Rectal smooth muscle tissue (tissue), 1 donor: ENCODE measurements around the gene ZNF79.
"Not testable (repeated sequence)": the region's sequence is repeated elsewhere in the genome, so short reads cannot be mapped to it uniquely, and the experiment has no call there.

Experiments used
- H3K27ac ChIP-seq: one replicate; pipeline ENCODE4 v1.7.0; 2013; ENCODE audit warnings: low read depth, low read length, inconsistent platforms
- H3K27me3 ChIP-seq: one replicate; pipeline ENCODE4 v1.7.0; 2013; ENCODE audit warnings: low read length; ENCODE audit not compliant: control insufficient read depth, insufficient read depth
- H3K36me3 ChIP-seq: one replicate; pipeline ENCODE4 v1.7.0; 2013; ENCODE audit warnings: low read length; ENCODE audit not compliant: control insufficient read depth, insufficient read depth
- H3K4me1 ChIP-seq: one replicate; pipeline ENCODE4 v1.7.0; 2013; ENCODE audit warnings: low read length; ENCODE audit not compliant: control insufficient read depth, insufficient read depth
- H3K4me3 ChIP-seq: one replicate; pipeline ENCODE4 v1.7.0; 2013; ENCODE audit warnings: low read length
- H3K9ac ChIP-seq: one replicate; pipeline ENCODE4 v1.7.0; 2013; ENCODE audit warnings: low read length

ZNF79 gene

GRCh38 chr9:127455324-127455992, 31.3 kb downstream of the ZNF79 start:
- no peak overlapping the region for H3K9ac ChIP-seq
- no peak overlapping the region for H3K27ac ChIP-seq
- H3K36me3 ChIP-seq = peaks cover 15% of the 10 kb centered on the region

GRCh38 chr9:127457191-127457878, 33.2 kb downstream of the ZNF79 start:
- peaks cover under 1% of the 10 kb centered on the region for H3K4me1 ChIP-seq
- H3K27me3 ChIP-seq = no peaks in the 10 kb centered on the region
- no peak overlapping the region for H3K9ac ChIP-seq
- peaks cover 29% of the 10 kb centered on the region for H3K36me3 ChIP-seq
- no peak overlapping the region for H3K4me3 ChIP-seq
- no peak overlapping the region for H3K27ac ChIP-seq

More at GRCh38 chr9:127455324-127455992, 31.3 kb downstream of the ZNF79 start:
- Histone ChIP-seq H3K4me1 (peaks cover 6% of the 10 kb centered on the region), H3K4me3 (no peak overlapping the region), H3K27me3 (no peaks in the 10 kb centered on the region)

- Histone ChIP-seq H3K4me3 (no peak overlapping the region), H3K4me1 (no peaks in the 10 kb centered on the region), H3K27me3 (no peaks in the 10 kb centered on the region), H3K9ac (no peak overlapping the region), H3K36me3 (peaks cover 38% of the 10 kb centered on the region), H3K27ac (no peak overlapping the region)
These were observed 34.7 kb downstream of the ZNF79 start for GRCh38 chr9:127458921-127459320.

GRCh38 chr9:127463382-127463781, 39.2 kb downstream of the ZNF79 start:
- Histone ChIP-seq H3K36me3 (peaks cover 50% of the 10 kb centered on the region), H3K27me3 (no peaks in the 10 kb centered on the region), H3K27ac (no peak overlapping the region), H3K4me3 (no peak overlapping the region), H3K4me1 (no peaks in the 10 kb centered on the region), H3K9ac (no peak overlapping the region)

GRCh38 chr9:127463911-127464310, 39.7 kb downstream of the ZNF79 start:
- no peaks in the 10 kb centered on the region for H3K4me1 ChIP-seq
- H3K4me3 ChIP-seq = no peak overlapping the region
- H3K27ac ChIP-seq = no peak overlapping the region
- peaks cover 48% of the 10 kb centered on the region for H3K36me3 ChIP-seq
- no peak overlapping the region for H3K9ac ChIP-seq
- H3K27me3 ChIP-seq = no peaks in the 10 kb centered on the region

GRCh38 chr9:127466407-127466917, 42.3 kb downstream of the ZNF79 start:
- not testable (repeated sequence) for H3K4me3 ChIP-seq, H3K4me1 ChIP-seq, H3K9ac ChIP-seq, H3K27ac ChIP-seq, H3K27me3 ChIP-seq
- peaks cover 34% of the 10 kb centered on the region for H3K36me3 ChIP-seq

GRCh38 chr9:127467621-127468020, 43.4 kb downstream of the ZNF79 start:
- H3K4me1 ChIP-seq = no peaks in the 10 kb centered on the region
- H3K27me3 ChIP-seq = no peaks in the 10 kb centered on the region
- no peak overlapping the region for H3K4me3 ChIP-seq
- H3K9ac ChIP-seq = no peak overlapping the region
- H3K36me3 ChIP-seq = peaks cover 24% of the 10 kb centered on the region
- no peak overlapping the region for H3K27ac ChIP-seq

- Histone ChIP-seq H3K9ac (no peak overlapping the region), H3K27ac (no peak overlapping the region), H3K4me1 (no peaks in the 10 kb centered on the region), H3K36me3 (peaks cover 13% of the 10 kb centered on the region), H3K27me3 (no peaks in the 10 kb centered on the region), H3K4me3 (no peak overlapping the region)
These were observed 46.5 kb downstream of the ZNF79 start for GRCh38 chr9:127470662-127471061.

GRCh38 chr9:127473501-127473900, 49.3 kb downstream of the ZNF79 start:
- Histone ChIP-seq H3K36me3 (peaks cover 7% of the 10 kb centered on the region), H3K9ac (no peak overlapping the region), H3K4me1 (no peaks in the 10 kb centered on the region), H3K4me3 (no peak overlapping the region), H3K27ac (no peak overlapping the region), H3K27me3 (no peaks in the 10 kb centered on the region)

GRCh38 chr9:127473932-127474331, 49.8 kb downstream of the ZNF79 start:
- no peak overlapping the region for H3K9ac ChIP-seq
- no peak overlapping the region for H3K27ac ChIP-seq
- H3K4me1 ChIP-seq = no peaks in the 10 kb centered on the region
- H3K27me3 ChIP-seq = no peaks in the 10 kb centered on the region
- no peak overlapping the region for H3K4me3 ChIP-seq
- H3K36me3 ChIP-seq = peaks cover 9% of the 10 kb centered on the region

- peaks cover 15% of the 10 kb centered on the region for H3K36me3 ChIP-seq
- no peak overlapping the region for H3K9ac ChIP-seq
- no peak overlapping the region for H3K27ac ChIP-seq
- H3K27me3 ChIP-seq = no peaks in the 10 kb centered on the region
- no peak overlapping the region for H3K4me3 ChIP-seq
- H3K4me1 ChIP-seq = no peaks in the 10 kb centered on the region
These were observed 50.4 kb downstream of the ZNF79 start for GRCh38 chr9:127474592-127474991.

- H3K27ac ChIP-seq = no peak overlapping the region
- H3K9ac ChIP-seq = no peak overlapping the region
- H3K4me1 ChIP-seq = no peaks in the 10 kb centered on the region
- H3K27me3 ChIP-seq = no peaks in the 10 kb centered on the region
- H3K4me3 ChIP-seq = no peak overlapping the region
- H3K36me3 ChIP-seq = peaks cover 26% of the 10 kb centered on the region
These were observed 55.4 kb downstream of the ZNF79 start for GRCh38 chr9:127479507-127480081.
